HL-60 (cell line): ENCODE results near the gene CST9.

ENCODE experiments used
- DNase-seq, 2 experiments: peaks; one replicate each; pipeline ENCODE4 v3.0.0-alpha.2; 2010 to 2020; ENCODE audit warnings: low read depth in 1 of 2, low spot score in 1 of 2
- H3K27ac ChIP-seq: fragments of 250-450 bp; sonication (Bioruptor Pico); replicated peaks from 2 replicates; pipeline ENCODE4 v1.5.1; 2020; ENCODE audit warnings: mild to moderate bottlenecking, moderate library complexity
- H3K27me3 ChIP-seq: fragments of 250-450 bp; sonication (Bioruptor Pico); 2 replicates; pipeline ENCODE4 v1.5.1; 2021; ENCODE audit warnings: mild to moderate bottlenecking, moderate library complexity; ENCODE audit not compliant: insufficient read depth, poor library complexity, severe bottlenecking
- H3K4me3 ChIP-seq: replicated peaks from 2 replicates; pipeline ENCODE4 v1.5.1; 2011; ENCODE audit warnings: mild to moderate bottlenecking, control low read depth, low read length; ENCODE audit not compliant: insufficient read depth
- GABPA ChIP-seq: IDR thresholded peaks from 2 replicates; pipeline ENCODE4 v1.6.1; 2012; ENCODE audit warnings: low read depth
- POLR2AphosphoS5 ChIP-seq: IDR thresholded peaks from 2 replicates; pipeline ENCODE4 v1.6.1; 2012; ENCODE audit warnings: low read depth
- SPI1 ChIP-seq: IDR thresholded peaks from 2 replicates; pipeline ENCODE4 v1.6.1; 2012; ENCODE audit warnings: low read depth, mild to moderate bottlenecking, borderline replicate concordance
- TF ChIP-seq, protein P1 (sequence below): IDR thresholded peaks from one replicate; pipeline ENCODE4 v1.5.1; 2011; ENCODE audit warnings: low read length, control low read depth, inconsistent platforms; ENCODE audit not compliant: insufficient read depth
- TF ChIP-seq, protein P2 (sequence below): IDR thresholded peaks from 2 replicates; pipeline ENCODE4 v1.6.1; 2012; ENCODE audit warnings: low read depth; ENCODE audit not compliant: insufficient replicate concordance

The CST9 gene

DNA sequence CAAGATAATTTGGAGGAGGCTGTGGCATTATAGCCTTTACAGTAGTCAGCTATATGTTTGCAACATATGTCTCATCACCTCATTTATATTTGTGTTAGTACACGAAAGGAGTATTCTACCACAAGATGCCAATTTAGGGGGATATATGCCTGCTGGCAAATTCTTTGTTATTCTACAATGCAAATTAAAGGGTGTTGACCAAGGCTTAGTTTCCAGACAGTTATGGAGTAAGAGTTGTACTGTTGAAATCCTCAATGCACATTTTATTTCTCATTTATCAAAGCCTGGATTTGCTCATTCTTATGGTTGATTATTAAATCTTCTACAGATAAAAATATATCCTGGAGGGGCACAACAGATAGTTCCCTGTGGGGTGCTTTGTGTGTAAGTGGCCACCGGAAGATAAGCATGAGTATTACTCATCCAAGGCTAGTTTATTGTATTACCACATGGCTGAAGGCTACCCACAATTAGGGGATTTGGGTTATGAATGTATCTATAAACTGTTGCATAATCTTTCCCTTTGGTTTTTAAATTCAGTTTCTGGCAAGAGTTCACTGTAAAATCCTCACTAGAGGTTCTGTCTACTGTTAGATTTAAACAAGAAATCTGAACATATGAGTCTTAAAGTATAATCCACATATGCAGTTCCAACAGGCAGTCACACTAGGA lies 9.0 kb downstream of the CST9 start:
- TF ChIP-seq GABPA: no peak
- TF ChIP-seq, protein P1, sequence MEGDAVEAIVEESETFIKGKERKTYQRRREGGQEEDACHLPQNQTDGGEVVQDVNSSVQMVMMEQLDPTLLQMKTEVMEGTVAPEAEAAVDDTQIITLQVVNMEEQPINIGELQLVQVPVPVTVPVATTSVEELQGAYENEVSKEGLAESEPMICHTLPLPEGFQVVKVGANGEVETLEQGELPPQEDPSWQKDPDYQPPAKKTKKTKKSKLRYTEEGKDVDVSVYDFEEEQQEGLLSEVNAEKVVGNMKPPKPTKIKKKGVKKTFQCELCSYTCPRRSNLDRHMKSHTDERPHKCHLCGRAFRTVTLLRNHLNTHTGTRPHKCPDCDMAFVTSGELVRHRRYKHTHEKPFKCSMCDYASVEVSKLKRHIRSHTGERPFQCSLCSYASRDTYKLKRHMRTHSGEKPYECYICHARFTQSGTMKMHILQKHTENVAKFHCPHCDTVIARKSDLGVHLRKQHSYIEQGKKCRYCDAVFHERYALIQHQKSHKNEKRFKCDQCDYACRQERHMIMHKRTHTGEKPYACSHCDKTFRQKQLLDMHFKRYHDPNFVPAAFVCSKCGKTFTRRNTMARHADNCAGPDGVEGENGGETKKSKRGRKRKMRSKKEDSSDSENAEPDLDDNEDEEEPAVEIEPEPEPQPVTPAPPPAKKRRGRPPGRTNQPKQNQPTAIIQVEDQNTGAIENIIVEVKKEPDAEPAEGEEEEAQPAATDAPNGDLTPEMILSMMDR: no peak
- TF ChIP-seq SPI1: no peak
- no peak for TF ChIP-seq POLR2AphosphoS5
- TF ChIP-seq, protein P2, sequence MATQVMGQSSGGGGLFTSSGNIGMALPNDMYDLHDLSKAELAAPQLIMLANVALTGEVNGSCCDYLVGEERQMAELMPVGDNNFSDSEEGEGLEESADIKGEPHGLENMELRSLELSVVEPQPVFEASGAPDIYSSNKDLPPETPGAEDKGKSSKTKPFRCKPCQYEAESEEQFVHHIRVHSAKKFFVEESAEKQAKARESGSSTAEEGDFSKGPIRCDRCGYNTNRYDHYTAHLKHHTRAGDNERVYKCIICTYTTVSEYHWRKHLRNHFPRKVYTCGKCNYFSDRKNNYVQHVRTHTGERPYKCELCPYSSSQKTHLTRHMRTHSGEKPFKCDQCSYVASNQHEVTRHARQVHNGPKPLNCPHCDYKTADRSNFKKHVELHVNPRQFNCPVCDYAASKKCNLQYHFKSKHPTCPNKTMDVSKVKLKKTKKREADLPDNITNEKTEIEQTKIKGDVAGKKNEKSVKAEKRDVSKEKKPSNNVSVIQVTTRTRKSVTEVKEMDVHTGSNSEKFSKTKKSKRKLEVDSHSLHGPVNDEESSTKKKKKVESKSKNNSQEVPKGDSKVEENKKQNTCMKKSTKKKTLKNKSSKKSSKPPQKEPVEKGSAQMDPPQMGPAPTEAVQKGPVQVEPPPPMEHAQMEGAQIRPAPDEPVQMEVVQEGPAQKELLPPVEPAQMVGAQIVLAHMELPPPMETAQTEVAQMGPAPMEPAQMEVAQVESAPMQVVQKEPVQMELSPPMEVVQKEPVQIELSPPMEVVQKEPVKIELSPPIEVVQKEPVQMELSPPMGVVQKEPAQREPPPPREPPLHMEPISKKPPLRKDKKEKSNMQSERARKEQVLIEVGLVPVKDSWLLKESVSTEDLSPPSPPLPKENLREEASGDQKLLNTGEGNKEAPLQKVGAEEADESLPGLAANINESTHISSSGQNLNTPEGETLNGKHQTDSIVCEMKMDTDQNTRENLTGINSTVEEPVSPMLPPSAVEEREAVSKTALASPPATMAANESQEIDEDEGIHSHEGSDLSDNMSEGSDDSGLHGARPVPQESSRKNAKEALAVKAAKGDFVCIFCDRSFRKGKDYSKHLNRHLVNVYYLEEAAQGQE: no peak
- no peak for DNase-seq
- Histone ChIP-seq H3K4me3 (no peak overlapping the region), H3K27ac (no peak overlapping the region), H3K27me3 (peaks cover 7% of the 10 kb centered on the region)

DNA sequence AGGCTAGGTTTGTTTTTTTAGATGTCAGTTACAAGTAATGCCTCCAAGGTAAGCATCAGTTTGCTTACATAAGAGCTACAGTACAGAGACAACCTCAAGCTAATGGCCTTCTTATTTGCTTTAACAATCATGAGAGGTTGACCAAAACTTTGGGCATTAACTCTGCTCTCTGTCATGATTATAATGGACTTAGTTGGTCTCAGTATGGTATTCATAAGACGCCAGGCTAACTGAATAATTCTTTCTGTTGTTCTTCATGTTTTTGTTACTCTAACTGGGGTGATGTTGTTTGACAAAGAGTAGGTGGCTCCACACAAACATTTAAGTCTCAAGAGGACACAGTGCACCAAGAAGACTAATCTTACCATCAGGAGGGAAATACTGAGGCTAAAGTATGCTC lies 9.8 kb downstream of the CST9 start:
- Histone ChIP-seq H3K27ac (no peak overlapping the region), H3K27me3 (peaks cover 7% of the 10 kb centered on the region), H3K4me3 (no peak overlapping the region)
- no peak for DNase-seq
- TF ChIP-seq, protein P1: no peak
- no peak for TF ChIP-seq POLR2AphosphoS5
- TF ChIP-seq SPI1: no peak
- no peak for TF ChIP-seq GABPA
- TF ChIP-seq, protein P2: no peak

DNA sequence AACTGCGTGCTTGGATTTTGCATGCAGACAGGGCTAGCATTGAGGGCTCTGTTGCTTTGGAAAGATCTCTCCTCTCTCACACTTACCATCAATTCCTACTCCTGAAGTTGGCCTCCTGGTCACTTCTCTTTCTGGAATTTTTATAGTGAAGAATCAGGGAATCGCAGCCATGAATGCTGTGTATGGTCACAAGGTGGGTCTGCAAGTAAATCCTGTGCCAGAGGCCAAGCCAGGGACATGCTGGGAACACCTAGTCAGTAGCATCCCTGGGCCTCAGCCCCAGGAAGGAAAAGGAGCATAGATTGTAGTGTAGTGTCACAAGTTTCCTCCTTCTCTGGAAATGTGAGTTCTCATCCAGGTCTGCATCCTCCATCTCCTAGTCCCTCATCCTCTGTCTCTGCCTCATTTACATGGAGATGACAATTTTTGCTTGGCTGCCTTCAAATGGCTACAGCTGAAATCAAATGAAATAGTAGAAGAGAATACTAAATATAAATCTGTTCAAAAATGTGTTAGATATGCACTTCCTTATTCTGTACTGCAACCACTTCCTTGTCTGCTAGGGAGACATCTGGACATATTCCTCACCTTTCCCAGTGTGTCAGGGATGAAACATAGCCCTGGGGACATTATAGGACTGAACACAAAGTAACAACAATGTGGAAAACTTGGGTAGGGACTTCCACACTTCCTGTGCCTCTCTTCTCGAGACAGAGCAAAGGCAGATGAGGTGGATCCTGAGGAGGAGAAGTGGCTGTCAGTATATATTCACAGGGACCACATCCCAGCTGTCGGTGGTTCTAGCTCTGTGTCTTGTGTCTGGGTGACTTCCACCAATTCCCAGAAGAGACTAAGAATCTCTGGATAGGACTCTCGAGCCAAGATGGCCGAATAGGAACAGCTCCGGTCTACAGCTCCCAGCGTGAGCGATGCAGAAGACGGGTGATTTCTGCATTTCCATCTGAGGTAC lies 17.0 kb downstream of the CST9 start:
- H3K27ac ChIP-seq: no peak overlapping the region
- TF ChIP-seq SPI1: peak; percentile 88
- TF ChIP-seq, protein P1: no peak
- TF ChIP-seq, protein P2: no peak
- DNase-seq: no peak
- H3K27me3 ChIP-seq: no peaks in the 10 kb centered on the region
- H3K4me3 ChIP-seq: no peak overlapping the region
